SH-SY5Y (cell line): ENCODE data around the gene LNP1.

Experiments used
- GATA2 ChIP-seq: IDR thresholded peaks from 2 replicates; pipeline ENCODE4 v1.6.1; 2011; ENCODE audit warnings: mild to moderate bottlenecking, low read depth, low read length
- GATA3 ChIP-seq: IDR thresholded peaks from 2 replicates; pipeline ENCODE4 v1.6.1; 2011; ENCODE audit warnings: low read depth, mild to moderate bottlenecking, low read length, moderate library complexity

Gene LNP1

GRCh38 chr3:100438623-100438974, 37.3 kb downstream of the LNP1 start:
- no peak for TF ChIP-seq GATA3
- no peak for TF ChIP-seq GATA2

DNA sequence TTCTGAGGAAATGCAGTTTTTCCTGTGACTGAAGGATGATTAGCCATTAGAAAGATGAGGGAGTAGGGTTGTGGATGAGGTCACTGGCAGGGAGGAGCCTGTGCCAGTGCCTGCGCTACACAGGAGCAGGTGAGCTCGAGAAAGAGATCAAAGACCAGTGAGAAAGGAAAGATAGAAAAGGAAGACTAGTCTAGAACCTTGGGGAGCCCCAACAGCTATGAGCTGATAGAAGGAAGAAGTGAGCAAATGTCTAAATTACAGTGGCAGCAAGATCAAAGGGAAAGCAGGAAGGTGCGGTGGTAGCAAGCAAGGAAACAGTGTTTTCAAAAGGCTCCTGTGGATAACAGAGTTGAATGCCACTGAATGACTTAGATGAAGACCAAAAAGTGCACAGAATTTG, 39.6 kb downstream of the LNP1 start:
- TF ChIP-seq GATA3 (no peak), GATA2 (no peak)

DNA sequence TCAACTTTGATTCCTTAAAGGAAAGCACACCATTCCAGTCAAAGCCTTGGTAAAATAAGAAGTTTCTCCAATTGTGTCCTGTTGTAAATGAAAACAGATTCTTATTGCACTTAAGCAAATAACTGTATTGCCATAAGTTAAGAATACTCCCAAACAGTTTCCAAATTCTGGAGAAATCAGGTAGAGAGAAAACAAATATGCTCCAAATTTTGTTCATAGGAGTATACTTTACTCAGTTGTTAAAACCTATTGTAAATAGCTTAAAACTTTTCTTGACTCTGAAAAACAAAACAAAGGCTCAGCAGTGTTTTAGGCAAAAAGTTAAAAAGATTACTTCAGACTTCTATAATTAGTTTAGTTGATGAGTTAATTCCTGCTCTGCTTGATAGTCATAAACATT, 42.4 kb downstream of the LNP1 start:
- TF ChIP-seq GATA2 (no peak), GATA3 (no peak)

- TF ChIP-seq GATA3: no peak
- no peak for TF ChIP-seq GATA2
These were observed 46.7 kb downstream of the LNP1 start for GRCh38 chr3:100448079-100448478.

DNA sequence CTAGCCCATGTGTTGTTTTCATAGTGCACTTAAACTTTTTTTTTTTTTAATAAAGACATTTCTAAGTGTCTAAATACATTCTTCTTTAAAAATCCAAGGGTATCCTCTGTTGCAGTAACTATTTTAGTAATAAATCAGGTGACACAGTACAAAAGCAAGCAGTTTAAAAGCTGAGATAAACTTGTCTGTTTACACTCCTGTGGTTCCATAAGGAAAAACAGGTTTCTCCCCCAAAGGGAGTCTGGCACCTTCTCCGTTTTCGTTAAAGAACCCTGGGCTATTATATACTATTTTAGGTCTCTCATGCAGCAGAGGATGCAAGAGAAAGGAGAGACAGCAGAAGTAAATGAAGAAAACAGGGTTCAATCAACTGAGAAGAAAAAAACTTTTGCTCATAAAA, 47.9 kb downstream of the LNP1 start:
- TF ChIP-seq GATA3 (no peak), GATA2 (no peak)

DNA sequence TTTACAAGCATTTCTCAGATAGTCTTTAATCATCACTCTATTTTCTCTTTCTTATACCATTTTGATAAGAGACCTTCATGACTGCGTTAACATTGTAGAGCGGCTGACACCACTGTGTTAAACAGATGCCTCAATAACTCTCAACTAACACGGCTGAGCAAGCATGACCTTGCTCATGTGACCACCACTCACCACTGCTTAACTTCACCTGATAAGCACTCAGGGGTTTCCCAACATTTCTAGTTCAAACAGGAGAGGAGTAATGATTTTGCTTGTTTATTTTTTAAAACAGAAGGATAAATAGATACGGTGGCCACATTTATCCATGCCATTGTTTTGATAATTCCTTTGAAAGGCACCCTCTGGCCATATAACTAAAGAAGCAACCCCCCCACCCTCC, 53.3 kb downstream of the LNP1 start:
- TF ChIP-seq GATA2 (no peak), GATA3 (no peak)

- TF ChIP-seq GATA3 (no peak), GATA2 (no peak)
These were observed 54.7 kb downstream of the LNP1 start for GRCh38 chr3:100455841-100456550.

- TF ChIP-seq GATA3: no peak
- TF ChIP-seq GATA2: no peak
These were observed 55.4 kb downstream of the LNP1 start for GRCh38 chr3:100456745-100457144.

GRCh38 chr3:100457811-100458210, 56.5 kb downstream of the LNP1 start:
- TF ChIP-seq GATA3 (no peak), GATA2 (no peak)

DNA sequence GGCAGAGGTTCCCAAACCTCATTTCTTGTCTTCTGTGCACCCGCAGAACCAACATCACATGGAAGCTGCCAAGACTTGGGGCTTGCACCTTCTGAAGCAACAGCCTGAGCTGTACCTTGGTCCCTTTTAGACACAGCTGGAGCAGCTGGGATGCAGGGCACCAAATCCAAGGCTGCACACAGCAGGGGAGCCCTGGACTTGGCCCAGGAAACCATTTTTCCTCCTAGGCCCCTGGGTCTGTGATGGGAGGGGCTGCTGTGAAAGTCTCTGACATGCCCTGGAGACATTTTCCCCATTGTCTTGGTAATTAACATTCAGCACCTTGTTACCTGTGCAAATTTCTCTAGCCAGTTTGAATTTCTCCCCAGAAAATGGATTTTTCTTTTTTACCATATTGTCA, 57.5 kb downstream of the LNP1 start:
- TF ChIP-seq GATA3: no peak
- TF ChIP-seq GATA2: no peak

- TF ChIP-seq GATA2 (no peak), GATA3 (no peak)
These were observed 61.7 kb downstream of the LNP1 start for GRCh38 chr3:100463002-100463401.

DNA sequence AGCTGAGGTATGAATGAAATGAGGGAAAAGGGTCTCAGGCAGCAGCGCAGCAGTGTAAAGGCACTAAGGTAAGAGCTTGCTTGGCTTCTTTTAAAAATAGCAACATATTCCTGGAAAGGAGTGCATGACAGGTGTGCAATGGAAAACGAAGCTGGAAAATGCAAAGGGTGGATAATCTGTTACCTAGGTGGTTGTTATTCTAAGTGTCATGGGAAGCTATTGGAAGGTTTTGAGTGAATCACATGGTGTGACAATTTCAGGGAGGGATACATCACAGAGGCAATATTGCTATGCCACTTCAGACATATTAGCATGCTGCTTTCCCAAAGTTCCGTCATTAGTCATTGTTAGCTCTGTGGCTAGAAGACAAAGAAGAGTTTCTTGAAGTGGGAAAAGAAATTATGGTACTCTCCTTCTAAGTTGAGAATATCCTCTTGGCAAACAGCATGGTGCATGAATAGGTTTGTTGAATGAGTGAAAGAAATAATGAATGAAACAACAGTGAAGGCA, 62.4 kb downstream of the LNP1 start:
- TF ChIP-seq GATA3 (no peak), GATA2 (no peak)

DNA sequence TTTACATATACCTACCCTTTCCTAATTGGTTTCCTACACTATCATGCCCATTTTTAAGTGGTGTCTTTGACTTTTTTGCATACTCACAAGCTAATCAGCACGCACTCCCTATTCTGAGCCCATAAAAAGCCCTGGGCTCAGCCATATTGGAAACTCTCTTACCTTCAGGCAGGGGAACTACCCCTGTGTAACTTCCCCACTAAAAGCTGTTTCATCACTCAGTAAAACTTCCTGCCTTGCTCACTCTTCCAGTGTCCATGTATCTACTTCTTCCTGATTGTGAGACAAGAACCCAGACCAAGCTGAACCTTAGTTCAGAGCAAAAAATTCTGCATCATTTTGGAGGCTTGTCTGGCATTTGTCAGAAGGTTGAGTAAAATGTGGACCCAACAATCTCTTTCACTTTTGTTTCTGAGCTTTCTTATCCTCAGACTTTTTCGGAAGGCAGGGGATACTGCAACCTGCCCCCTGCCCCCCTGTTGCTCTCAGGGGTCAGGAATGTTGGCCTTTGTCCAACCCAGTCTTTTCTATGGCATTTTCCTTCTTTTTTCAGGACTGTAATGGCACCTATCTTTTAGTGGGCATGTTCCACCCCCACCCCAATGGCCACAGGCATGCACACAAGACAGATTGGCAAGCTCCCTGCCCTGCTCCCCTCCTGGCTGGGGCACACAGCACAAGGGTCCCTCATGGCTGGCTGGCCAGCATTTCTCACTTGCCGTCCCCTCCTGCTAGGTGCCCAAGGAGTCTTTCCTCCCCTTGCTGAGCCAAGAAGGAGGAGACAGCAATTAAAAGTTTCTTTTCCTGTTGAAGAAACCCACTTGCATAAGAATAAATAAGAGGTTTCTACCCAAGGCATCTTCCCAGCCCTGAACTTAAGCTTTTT, 64.8 kb downstream of the LNP1 start:
- TF ChIP-seq GATA2 (no peak), GATA3 (no peak)

DNA sequence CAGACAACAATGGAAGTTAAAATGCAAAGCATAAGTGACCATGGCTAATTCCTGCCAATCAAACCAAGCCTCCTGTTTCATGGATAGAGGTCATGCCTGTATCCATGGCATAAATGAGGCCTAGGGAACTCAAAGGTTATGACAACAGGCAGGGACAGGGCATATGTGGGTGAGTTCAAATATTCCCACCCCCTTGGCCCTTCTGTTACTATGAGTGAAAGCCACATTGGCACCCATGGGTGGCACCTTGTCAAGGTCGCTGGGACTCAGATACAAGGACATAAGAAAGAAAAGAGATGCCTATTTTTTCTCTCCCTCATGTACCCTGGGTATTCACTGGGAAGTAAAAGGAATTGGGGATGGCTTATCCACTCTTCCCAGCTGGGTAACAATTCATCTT, 65.8 kb downstream of the LNP1 start:
- no peak for TF ChIP-seq GATA2
- no peak for TF ChIP-seq GATA3

GRCh38 chr3:100468676-100469075, 67.3 kb downstream of the LNP1 start:
- no peak for TF ChIP-seq GATA2
- TF ChIP-seq GATA3: no peak
